B cell (primary cell): Measurements from ENCODE around the gene DGKQ. TPM values are rescaled to one million over a fixed set of nuclear protein-coding genes. Genes with fewer than 3 reads are reported as not detected.

ENCODE experiments used
- ATAC-seq: fragments of 200-7000 bp; cut with Tn5 transposase; one replicate; pipeline ENCODE4 v1.10.0; 2021; ENCODE audit warnings: low read depth, mild to moderate bottlenecking, moderate number of reproducible peaks, moderate library complexity
- CTCF ChIA-PET: fragments of 350-600 bp; sonication (Branson Sonifier 250); formaldehyde crosslinking; loops from one replicate; lab custom pipeline; 2021; ENCODE audit warnings: antibody characterized with exemption, inconsistent platforms; lab: Charles Lee
- POLR2A ChIA-PET: fragments of 350-600 bp; sonication (Branson Sonifier 250); formaldehyde crosslinking; loops from one replicate; lab custom pipeline; 2021; ENCODE audit warnings: antibody characterized with exemption; lab: Charles Lee
- DNase-seq: peaks from one replicate; pipeline ENCODE4 v3.0.0; 2013
- H2AFZ ChIP-seq: 2 replicates; pipeline ENCODE4 v1.6.1; 2012; ENCODE audit warnings: mild to moderate bottlenecking, low read depth, low read length; ENCODE audit not compliant: insufficient read depth, poor library complexity, severe bottlenecking
- H3K27ac ChIP-seq, 2 donors: 1 replicate in 1 of 2; 2 replicates in 1 of 2; pipeline ENCODE4 v1.5.1; 2012 to 2013; ENCODE audit warnings: low read length in 2 of 2, mild to moderate bottlenecking in 2 of 2, moderate library complexity in 1 of 2
- H3K27me3 ChIP-seq, 4 experiments: fragments of 200-600 bp in 1 of 4; sonication (generic) in 1 of 4; replicated peaks in 1 of 4; 1 replicate in 2 of 4; 2 replicates in 2 of 4; pipeline versions ENCODE4 v1.6.1 to v1.7.0; 2013 to 2016; ENCODE audit warnings: low read length in 3 of 4, mild to moderate bottlenecking in 2 of 4, mixed read lengths in 1 of 4, moderate library complexity in 1 of 4; ENCODE audit not compliant: insufficient read depth in 4 of 4, control insufficient read depth in 3 of 4; ENCODE audit errors: control extremely low read depth in 1 of 4
- H3K36me3 ChIP-seq, 2 experiments: replicated peaks in 1 of 2; 1 replicate in 1 of 2; 2 replicates in 1 of 2; pipeline versions ENCODE4 v1.6.1 to v1.7.1; 2013; ENCODE audit warnings: low read length in 1 of 2; ENCODE audit not compliant: insufficient read depth in 2 of 2, control insufficient read depth in 1 of 2; ENCODE audit errors: control extremely low read depth in 1 of 2, extremely low read depth in 1 of 2
- H3K4me1 ChIP-seq, 2 donors: fragments of 200-600 bp in 1 of 2; sonication (generic) in 1 of 2; 1 replicate in 1 of 2; 2 replicates in 1 of 2; pipeline versions ENCODE4 v1.5.1 to v1.6.1; 2013 to 2017; ENCODE audit warnings: low read length in 2 of 2; ENCODE audit not compliant: control insufficient read depth in 2 of 2, insufficient read depth in 2 of 2
- H3K4me2 ChIP-seq: replicated peaks from 2 replicates; pipeline ENCODE3; 2012; ENCODE audit warnings: mild to moderate bottlenecking, low read depth, low read length; ENCODE audit not compliant: poor library complexity, severe bottlenecking
- H3K4me3 ChIP-seq, 5 experiments: fragments of 200-600 bp in 1 of 5; sonication (generic) in 1 of 5; 1 replicate in 3 of 5; 2 replicates in 2 of 5; pipeline versions ENCODE4 v1.5.1 to v1.7.0; 2011 to 2016; ENCODE audit warnings: low read length in 4 of 5, mild to moderate bottlenecking in 4 of 5, low read depth in 2 of 5, control low read depth in 1 of 5, moderate library complexity in 1 of 5; ENCODE audit not compliant: insufficient read depth in 1 of 5; ENCODE audit errors: control extremely low read depth in 1 of 5, extremely low read depth in 1 of 5
- H3K79me2 ChIP-seq: fragments of 200-600 bp; sonication (generic); one replicate; pipeline ENCODE4 v1.6.0; 2016; ENCODE audit warnings: low read length; ENCODE audit not compliant: control insufficient read depth, insufficient read depth
- H3K9ac ChIP-seq: fragments of 200-600 bp; sonication (generic); 2 replicates; pipeline ENCODE4 v1.6.1; 2017; ENCODE audit warnings: mild to moderate bottlenecking, low read length, moderate library complexity
- H3K9me3 ChIP-seq, 3 donors: one replicate each; pipeline versions ENCODE4 v1.6.1 to v1.7.1; 2013; ENCODE audit warnings: low read length in 2 of 3; ENCODE audit not compliant: control insufficient read depth in 2 of 3, insufficient read depth in 1 of 3; ENCODE audit errors: control extremely low read depth in 1 of 3
- H4K20me1 ChIP-seq: 2 replicates; pipeline ENCODE4 v1.6.0; 2012; ENCODE audit warnings: mild to moderate bottlenecking, low read length; ENCODE audit not compliant: insufficient read depth, control insufficient read depth, poor library complexity, severe bottlenecking
- H3K27ac Mint-ChIP-seq: one replicate; pipeline ENCODE4 v1.8.0; 2021; ENCODE audit warnings: mixed read lengths
- H3K27me3 Mint-ChIP-seq: one replicate; pipeline ENCODE4 v1.8.0; 2021; ENCODE audit warnings: mixed read lengths
- H3K4me1 Mint-ChIP-seq: one replicate; pipeline ENCODE4 v1.8.0; 2021; ENCODE audit warnings: mixed read lengths
- H3K4me3 Mint-ChIP-seq: one replicate; pipeline ENCODE4 v1.8.0; 2021; ENCODE audit warnings: mixed read lengths
- H3K9me3 Mint-ChIP-seq: one replicate; pipeline ENCODE4 v1.8.0; 2022; ENCODE audit warnings: mixed read lengths; ENCODE audit not compliant: insufficient read depth
- EZH2 ChIP-seq: IDR thresholded peaks from 2 replicates; pipeline ENCODE4 v1.6.1; 2012; ENCODE audit warnings: borderline replicate concordance, low read depth, mild to moderate bottlenecking, moderate library complexity, low read length; ENCODE audit not compliant: insufficient read depth, poor library complexity, severe bottlenecking
- WGBS: methylation state at CpG from one replicate; pipeline ENCODE4 v1.1.5; 2013; ENCODE audit warnings: missing lambda C conversion rate; ENCODE audit not compliant: insufficient coverage; 5-methylcytosine and 5-hydroxymethylcytosine counted together
- intact Hi-C: fragments of 100-400 bp; cut with micrococcal nuclease; formaldehyde crosslinking; loops from one replicate; pipeline ENCODE4 v1.10.0; 2022
- polyA plus RNA-seq: library from polyadenylated mRNA; depleted of rRNA; stranded (reverse); fragments of >200 nt; gene quantifications from 2 replicates; pipeline ENCODE4 v1.2.3, GENCODE V29; 2012
- total RNA-seq, 2 donors: library from RNA; stranded (reverse); fragments of 120-200 nt in 1 of 2; gene quantifications; 1 replicate in 1 of 2; 2 replicates in 1 of 2; pipeline versions ENCODE4 v1.2.3 to v1.2.4, GENCODE V29; 2013 to 2022
- TF ChIP-seq, protein P1 (sequence below): fragments of 200-600 bp; IDR thresholded peaks from one replicate; pipeline ENCODE4 v1.8.0; 2022; ENCODE audit warnings: antibody characterized with exemption, mild to moderate bottlenecking

Gene DGKQ
- total and polyA plus RNA-seq, 2 donors (not counting 1 experiment from before 2014, with no cell fraction given) = 22.6 to 30.4 TPM

GRCh38 chr4:993111-994029 lies 20.0 kb upstream of the DGKQ start, which contains the start of gene SLC26A1:
TSS of gene SLC26A1 (minus strand) at chr4:993404. CDS start at chr4:991703, 1,701 bp downstream.
- Histone ChIP-seq H3K4me3 (no peak within 1 kb of the TSS), H3K79me2 (peaks cover 2% of the 10 kb centered on the region), H3K36me3 (no peaks in the 10 kb centered on the region), H2AFZ (no peak within 1 kb of the TSS), H4K20me1 (peaks cover 10% of the 10 kb centered on the region), H3K9me3 (peaks cover 0 to 4% (median 0%) of the 10 kb centered on the region in 3 donors), H3K4me1 (peaks cover 9 to 10% of the 10 kb centered on the region in 2 donors), H3K4me2 (peak within 1 kb of the TSS; percentile 3), H3K9ac (no peak within 1 kb of the TSS), H3K27me3 (peaks cover 0 to 20% (median 13%) of the 10 kb centered on the region in 4 experiments), H3K27ac (no peak within 1 kb of the TSS)
- DNase-seq = no peak
- ChIA-PET POLR2A (no interaction called here), CTCF (interaction anchor here (0.9 kb wide), 1 partner anchor 8 kb away, joined by 3 read pairs; no protein-coding TSS in a partner anchor)
- intact Hi-C loops = no loop called here
- no peak for ATAC-seq
- TF ChIP-seq, protein P1, sequence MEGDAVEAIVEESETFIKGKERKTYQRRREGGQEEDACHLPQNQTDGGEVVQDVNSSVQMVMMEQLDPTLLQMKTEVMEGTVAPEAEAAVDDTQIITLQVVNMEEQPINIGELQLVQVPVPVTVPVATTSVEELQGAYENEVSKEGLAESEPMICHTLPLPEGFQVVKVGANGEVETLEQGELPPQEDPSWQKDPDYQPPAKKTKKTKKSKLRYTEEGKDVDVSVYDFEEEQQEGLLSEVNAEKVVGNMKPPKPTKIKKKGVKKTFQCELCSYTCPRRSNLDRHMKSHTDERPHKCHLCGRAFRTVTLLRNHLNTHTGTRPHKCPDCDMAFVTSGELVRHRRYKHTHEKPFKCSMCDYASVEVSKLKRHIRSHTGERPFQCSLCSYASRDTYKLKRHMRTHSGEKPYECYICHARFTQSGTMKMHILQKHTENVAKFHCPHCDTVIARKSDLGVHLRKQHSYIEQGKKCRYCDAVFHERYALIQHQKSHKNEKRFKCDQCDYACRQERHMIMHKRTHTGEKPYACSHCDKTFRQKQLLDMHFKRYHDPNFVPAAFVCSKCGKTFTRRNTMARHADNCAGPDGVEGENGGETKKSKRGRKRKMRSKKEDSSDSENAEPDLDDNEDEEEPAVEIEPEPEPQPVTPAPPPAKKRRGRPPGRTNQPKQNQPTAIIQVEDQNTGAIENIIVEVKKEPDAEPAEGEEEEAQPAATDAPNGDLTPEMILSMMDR = no peak
- TF ChIP-seq EZH2 = no peak
- H3K27ac Mint-ChIP-seq = peak within 1 kb of the TSS; percentile 10
- peaks cover 5% of the 10 kb centered on the region for H3K27me3 Mint-ChIP-seq
- no peaks in the 10 kb centered on the region for H3K9me3 Mint-ChIP-seq
- WGBS = 96% methylated on average over 27 of the region's 37 CpGs
- H3K4me1 Mint-ChIP-seq = peaks cover 12% of the 10 kb centered on the region
- H3K4me3 Mint-ChIP-seq = peak within 1 kb of the TSS; percentile 5
